GM18511 (cell line): ENCODE measurements around the gene CCDC88C.
"Not testable (repeated sequence)": the region's sequence is repeated elsewhere in the genome, so short reads cannot be mapped to it uniquely, and the experiment has no call there.

Experiments
- ATAC-seq: cut with Tn5 transposase; IDR thresholded peaks from one replicate; pipeline ENCODE4 v1.9.1; 2021; ENCODE audit warnings: mild to moderate bottlenecking, moderate library complexity; ENCODE audit not compliant: unreplicated experiment

Gene CCDC88C

GRCh38 chr14:91416744-91417119, 888 bp downstream of the CCDC88C start:
- no peak for ATAC-seq

DNA sequence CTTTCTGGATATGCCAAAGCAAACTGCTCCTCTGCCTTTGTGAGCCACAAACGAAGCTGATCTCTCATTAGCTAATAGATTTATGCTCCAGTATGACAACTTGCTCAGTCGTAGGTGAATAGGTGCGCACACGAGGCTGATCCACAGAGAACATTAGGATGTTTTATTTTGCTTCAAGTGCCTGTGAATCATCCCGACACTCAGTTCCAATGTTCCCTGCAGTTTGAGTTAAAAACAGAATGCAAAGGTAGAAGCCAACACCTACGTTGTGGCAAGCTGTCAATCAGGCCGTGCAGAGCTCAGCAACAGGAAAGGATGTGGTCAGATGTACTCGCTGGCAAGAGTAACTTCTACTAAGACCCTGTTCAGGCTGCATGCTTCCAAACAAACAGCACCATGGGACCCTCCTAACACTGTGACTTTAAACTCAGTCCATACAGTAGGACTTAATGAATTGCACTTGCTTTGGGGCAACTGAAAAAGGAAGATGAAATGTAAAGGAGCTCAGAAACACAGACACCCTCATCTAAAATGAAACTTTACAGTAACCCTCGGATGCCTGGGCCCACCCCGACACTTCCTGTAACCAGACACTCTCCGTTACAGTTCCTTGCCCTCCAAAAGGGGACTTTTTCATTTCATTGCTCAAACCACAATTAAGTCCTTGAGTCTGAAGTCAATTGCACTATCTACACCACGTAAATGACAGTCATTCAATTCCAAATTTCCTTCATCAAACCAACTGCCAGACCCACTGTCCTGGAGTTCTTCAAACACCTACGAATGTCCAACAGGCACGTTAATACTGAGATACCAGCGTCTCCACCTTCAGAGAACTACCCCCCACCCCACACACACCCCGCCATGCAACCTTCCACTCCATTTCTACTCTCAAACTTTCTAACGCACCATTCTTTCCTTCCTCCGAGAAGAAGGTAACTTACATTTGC, 1.6 kb downstream of the CCDC88C start:
- peak; percentile 71 for ATAC-seq

DNA sequence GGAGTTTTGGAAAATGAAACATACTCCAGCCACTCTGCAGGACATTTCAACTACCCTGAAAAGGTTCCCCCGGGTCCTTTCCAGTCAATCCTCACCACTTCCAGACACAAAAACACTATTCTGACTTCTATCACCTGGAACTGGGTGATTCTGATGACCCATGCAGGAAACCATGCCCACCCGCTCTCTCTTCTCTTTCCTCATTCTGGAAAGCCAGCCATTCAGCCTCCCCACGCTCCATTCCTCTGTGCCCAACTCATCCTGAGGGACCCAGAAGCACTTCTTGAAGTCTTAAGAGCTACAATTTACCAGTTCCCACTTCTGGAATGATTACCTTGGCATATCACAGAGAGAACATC, 3.2 kb downstream of the CCDC88C start:
- ATAC-seq = no peak

- ATAC-seq = no peak
Observed at GRCh38 chr14:91413547-91414474, 3.8 kb downstream of the CCDC88C start.

- ATAC-seq = no peak
Observed at GRCh38 chr14:91412939-91413338, 4.7 kb downstream of the CCDC88C start.

GRCh38 chr14:91410771-91411536, 6.7 kb downstream of the CCDC88C start:
- ATAC-seq = peak; percentile 47

DNA sequence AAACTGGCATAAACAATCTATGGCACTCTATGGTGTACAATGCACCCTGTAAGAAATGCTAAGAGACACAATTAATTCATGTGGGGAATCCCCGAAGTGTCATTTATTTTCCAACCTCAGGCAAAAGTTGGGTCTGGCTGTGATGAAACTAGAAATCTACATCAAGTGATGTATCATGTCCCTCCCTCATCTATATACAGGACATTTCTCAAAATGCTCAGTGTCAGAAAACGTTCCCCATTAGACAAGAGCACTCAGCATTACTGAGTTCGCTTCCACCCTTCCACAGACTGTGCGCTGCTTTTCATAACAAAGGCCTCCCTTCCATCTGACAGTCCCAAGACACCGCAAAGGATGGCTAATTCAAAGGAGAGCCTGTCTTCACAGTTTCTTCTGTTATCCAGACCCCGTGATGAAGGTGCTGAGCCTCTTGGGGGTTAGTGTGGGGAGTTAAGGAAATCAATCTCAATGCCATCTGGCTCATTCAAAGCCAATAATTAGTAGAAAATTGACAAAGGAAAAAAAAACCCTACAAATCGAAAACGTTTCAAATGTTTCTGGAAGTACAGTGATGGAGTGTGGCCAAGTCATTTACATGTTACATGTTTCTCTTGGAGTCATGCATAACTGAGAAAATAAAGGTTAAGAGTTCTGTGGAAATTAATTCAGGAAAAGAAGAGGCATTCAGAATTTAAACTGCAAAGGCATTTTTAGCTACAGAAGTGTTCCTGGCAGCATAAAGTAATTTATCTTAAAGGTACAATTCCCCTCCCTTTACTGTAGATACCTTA, 7.5 kb downstream of the CCDC88C start:
- ATAC-seq = no peak

GRCh38 chr14:91409240-91409639, 8.4 kb downstream of the CCDC88C start:
- ATAC-seq = not testable (repeated sequence)

GRCh38 chr14:91406982-91407381, 10.6 kb downstream of the CCDC88C start:
- ATAC-seq = no peak

DNA sequence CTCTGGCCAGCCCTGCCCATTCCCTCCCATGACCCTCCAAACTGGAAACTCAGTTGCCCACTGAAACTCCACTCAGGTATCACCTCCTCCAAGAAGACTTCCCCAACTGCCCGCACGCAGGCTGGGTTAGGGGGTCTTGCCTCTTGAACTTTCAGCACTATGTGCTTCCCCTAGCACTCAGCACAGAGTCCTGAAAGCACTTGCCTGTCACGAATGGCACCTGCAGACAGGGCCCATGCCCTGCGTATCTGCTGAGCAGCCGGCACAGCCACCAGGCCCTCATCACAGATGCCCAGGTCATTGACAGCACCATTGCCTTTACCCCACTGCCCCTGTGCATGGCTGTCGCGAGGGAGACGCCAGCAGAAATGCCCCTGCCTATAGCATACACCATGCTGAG, 11.2 kb downstream of the CCDC88C start:
- ATAC-seq = no peak

DNA sequence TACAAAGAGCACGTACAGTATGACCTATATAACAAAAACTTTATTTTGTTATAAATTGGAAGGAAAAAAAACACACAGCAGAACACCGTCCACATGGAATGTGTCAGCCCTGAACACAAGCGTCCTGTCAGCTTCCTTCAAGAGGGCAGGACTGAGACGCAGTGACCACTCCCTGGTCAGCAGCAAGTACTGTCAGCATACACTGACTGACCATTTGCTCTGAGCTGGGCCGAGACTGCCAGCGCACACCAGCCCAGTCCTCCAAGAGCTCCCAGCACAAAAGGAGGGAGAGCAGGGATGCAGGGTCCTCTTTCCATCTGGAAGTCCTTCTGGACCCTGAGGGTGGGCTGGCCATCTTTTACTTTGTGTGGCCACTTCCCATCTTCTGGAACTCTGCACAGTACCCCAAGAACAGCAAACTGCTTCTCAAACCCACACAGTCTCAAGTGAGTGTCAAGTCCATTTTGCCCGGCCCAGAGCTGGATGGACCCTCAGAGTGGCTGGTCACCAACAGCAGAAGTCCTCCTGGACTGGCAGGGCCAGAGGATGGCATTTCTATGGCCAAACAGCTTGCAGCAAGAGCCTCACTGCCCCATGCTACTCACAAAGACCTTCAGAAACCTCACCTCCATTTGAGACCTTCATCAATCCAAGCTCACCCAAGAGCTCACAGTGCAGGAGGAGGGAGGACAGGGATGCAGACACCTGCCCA, 11.7 kb downstream of the CCDC88C start:
- ATAC-seq = no peak

DNA sequence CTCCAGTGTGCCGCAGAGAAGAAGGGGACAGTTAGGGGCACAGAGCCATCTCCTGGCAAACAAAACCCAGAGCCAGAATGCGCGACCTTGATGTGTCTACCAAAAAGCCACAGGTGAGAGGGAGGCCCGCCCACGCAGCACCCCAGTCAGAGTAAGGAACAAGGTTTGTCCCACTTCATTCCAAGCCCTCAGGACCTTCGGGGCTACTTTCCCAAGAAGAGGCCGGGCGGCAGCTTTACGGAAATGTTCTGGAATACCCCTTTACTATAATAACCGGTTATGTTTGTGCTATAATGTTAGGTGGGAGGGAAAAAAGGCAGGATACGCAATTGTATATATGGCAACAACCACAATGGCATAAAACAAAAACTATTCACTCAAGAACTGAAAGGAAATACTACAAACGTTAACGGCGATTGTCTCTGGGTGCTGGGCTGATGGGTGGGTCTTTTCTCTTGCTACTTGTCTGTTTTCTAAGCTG, 12.3 kb downstream of the CCDC88C start:
- no peak for ATAC-seq

DNA sequence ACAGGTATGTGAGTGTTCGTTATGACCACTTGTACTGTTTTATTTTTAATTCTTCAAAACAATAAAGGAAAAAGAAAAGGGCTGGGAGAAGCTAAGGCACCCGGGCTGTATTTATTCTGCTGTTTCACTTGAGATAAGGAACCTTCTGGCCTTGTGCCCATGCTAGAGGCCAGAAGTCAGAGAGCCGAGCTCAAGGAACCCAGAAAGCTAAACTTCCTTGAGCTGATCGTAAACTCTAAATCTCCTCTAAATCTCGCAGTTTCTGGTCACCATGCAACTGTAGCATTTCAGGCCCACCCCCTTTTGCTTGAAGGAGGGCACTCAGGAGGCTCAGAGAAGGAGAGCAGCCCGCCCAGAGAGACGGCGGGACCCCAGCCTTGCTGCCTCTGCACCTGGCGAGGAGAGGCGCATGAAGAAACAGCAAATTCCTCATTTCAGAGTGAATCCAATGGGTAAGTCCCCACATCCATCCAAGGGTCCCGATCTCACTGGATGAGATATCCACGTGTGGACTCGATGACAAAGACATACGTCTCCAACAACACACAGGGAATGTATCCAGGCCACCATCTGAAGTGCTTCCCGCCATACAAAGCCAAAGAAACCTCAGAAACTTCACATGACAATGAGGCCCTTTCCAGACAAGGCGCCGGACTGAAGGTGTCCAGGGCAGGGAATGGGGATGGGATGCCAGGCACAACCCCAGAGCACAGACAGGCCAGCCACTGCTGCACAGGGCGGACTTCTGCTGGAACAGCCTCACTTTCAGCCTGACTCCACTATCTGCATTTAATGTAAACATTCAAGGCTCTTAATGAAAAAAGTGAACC, 14.6 kb downstream of the CCDC88C start:
- no peak for ATAC-seq

- ATAC-seq = no peak
Observed at GRCh38 chr14:91402348-91402747, 15.3 kb downstream of the CCDC88C start.

GRCh38 chr14:91401751-91402150, 15.9 kb downstream of the CCDC88C start:
- ATAC-seq = no peak

GRCh38 chr14:91400696-91401095, 16.9 kb downstream of the CCDC88C start:
- ATAC-seq = no peak

GRCh38 chr14:91399868-91400640, 17.6 kb downstream of the CCDC88C start:
- ATAC-seq = peak; percentile 46

- ATAC-seq = no peak
Observed at GRCh38 chr14:91398707-91399106, 18.9 kb downstream of the CCDC88C start.
